Frontal cortex (tissue), 4 donors: ENCODE measurements around the gene APLP2. TPM values are rescaled to one million over a fixed set of nuclear protein-coding genes. Genes with fewer than 3 reads are reported as not detected.
"Not testable (repeated sequence)": the region's sequence is repeated elsewhere in the genome, so short reads cannot be mapped to it uniquely, and the experiment has no call there.

Experiments
- DNase-seq, 2 donors: peaks; one replicate each; pipeline ENCODE4 v3.0.0; 2012; ENCODE audit warnings: low spot score in 2 of 2
- FAIRE-seq: peaks from 2 replicates; lab custom pipeline; 2012; peaks lifted over from hg19 to GRCh38; lab: Jason Lieb, UNC
- total RNA-seq: library from RNA; depleted of rRNA; stranded (reverse); fragments of >200 nt; gene quantifications from one replicate; pipeline ENCODE4 v1.2.3, GENCODE V29; 2014
- donor health status: control.
- donor health status: control.
- donor health status: control.

Gene APLP2
- total RNA-seq = 241 TPM

DNA sequence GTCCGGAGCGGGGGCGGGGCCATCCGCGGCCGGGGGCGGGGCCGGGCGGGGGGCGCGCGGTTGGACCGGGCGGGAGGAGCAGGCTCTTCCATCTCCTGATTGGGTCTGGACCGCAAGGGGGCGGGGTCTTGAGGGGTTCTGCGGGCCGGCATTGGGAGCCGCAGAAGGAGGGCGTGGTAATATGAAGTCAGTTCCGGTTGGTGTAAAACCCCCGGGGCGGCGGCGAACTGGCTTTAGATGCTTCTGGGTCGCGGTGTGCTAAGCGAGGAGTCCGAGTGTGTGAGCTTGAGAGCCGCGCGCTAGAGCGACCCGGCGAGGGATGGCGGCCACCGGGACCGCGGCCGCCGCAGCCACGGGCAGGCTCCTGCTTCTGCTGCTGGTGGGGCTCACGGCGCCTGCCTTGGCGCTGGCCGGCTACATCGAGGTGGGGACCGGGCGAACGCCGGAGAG is at the start of gene APLP2:
Gene APLP2 (plus strand): TSS at position 236 of the 450 bp plus-strand sequence. CDS start 84 bp downstream, at position 320.
- peak; percentile 97 to 99 for DNase-seq
- no peak for FAIRE-seq

DNA sequence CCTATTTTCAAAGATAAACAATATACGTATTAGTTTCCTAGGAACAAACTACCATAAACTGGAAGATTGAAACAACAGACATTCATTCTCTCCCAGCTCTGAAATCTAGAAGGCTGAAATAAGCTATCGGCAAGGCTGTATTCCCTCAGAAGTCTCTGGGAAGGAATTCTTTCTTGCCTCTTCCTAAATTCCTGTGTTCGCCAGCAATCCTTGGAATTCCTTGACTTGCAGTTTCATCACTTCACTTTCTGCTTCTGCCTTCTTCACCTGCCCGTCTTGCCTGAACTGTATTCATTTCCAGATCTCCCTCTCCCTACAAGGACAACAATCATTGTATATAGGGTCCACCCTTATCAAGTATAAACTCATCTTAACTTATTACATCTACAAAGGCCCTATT is 49.4 kb upstream of the APLP2 start:
- FAIRE-seq (no peak), DNase-seq (no peak)

DNA sequence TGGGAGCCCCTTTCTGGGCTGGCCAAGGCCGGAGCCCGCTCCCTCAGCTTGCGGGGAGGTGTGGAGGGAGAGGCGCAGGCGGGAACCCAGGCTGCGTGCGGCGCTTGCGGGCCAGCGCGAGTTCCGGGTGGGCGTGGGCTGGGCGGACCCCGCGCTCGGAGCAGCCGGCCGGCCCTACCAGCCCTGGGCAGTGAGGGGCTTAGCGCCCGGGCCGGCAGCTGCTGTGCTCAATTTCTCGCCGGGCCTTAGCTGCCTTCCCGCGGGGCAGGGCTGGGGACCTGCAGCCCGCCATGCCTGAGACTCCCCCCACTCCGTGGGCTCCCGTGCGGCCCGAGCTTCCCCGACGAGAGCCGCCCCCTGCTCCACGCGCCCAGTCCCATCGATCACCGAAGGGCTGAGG is 48.1 kb upstream of the APLP2 start:
- FAIRE-seq, DNase-seq: not testable (repeated sequence)

DNA sequence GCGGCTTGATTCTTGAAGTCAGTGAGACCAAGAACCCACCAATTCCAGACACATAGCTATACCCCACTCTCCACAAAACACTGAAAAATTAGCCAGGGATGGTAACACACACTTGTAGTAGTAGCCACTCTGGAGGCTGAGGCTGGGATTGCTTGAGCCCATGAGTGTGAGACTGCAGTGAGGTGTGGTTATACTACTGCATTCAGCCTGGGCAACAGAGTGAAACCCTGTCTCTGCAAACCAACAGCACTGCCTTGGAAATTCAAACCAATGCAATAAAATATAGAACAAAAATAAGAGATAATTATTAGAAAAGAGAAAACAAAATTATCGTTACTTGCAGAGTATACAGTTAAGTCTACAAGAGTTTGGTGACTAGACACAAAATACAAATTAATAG is 46.9 kb upstream of the APLP2 start:
- FAIRE-seq (no peak), DNase-seq (no peak)

DNA sequence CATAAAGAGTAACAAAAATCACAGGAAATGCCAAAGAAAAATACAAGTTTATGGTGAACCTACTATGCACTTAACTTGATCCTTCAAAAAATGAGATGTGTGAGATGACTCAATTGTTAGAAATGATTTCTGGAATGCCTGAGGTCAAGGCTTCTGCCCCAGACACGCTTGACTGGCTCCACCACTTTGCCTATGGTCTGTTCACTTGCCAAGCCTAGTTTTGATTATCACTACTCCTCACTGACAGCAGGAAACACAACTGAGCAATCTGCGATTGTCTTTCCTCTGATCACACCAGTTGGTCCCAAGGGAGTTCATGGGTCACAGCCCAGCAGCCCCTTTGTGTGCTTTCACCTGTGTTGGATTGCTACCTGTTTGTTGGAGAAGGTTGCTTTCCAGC is 46.5 kb upstream of the APLP2 start:
- FAIRE-seq (no peak), DNase-seq (no peak)

DNA sequence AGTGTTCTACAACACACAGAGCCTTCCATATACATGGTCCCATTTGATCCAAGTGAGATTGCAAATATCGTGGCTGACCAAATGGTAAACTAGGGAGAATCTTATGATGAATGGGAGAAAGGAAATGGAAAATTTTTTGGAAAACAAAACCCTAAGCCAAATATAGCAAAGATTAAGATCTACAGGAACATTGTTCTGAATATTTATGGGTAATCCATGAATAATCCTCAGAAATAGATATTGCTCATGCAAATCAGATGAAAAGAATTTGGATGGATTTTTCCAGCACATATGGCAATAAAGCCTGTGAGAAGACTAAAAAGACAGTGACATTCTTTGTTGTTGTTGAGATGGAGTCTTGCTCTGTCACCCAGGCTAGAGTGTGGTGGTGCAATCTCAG is 45.3 kb upstream of the APLP2 start:
- DNase-seq (no peak), FAIRE-seq (no peak)

DNA sequence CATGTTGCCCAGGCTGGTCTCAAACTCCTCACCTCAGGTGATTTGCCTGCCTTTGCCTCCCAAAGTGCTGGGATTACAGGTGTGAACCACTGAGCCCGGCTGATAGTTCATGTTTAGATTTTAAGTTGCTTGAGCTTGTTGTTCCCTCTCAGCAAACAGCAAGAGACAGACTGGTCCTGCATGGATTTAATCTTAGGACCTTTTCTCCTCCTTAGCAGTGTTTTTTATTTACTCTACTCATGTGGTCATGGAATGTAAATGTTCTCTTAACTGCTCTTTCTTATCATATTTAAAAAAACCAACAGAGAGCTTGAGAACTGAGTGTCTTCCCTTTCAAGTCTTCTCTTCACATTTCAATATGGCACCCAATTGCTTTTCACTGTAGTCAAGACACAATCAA is 44.3 kb upstream of the APLP2 start:
- no peak for DNase-seq
- FAIRE-seq = no peak

DNA sequence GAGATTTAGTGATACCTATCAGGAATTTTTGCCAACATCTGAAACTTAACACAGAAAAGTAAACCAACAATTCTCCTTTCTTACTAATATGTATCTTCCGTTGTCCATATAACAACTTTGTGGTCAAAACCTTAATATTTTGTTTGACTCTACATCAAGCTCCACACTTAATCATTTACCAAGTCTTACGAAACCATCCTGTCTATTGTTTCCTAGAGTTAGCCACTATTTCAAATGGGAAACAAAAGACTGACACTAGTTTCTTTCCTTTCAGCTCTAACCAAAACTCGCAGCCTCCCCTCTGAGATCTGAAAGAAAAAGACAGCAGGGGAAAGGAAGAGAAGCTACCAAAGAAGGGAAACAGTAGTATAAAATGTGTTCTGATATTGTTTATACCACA is 40.6 kb upstream of the APLP2 start:
- no peak for FAIRE-seq
- DNase-seq = no peak

DNA sequence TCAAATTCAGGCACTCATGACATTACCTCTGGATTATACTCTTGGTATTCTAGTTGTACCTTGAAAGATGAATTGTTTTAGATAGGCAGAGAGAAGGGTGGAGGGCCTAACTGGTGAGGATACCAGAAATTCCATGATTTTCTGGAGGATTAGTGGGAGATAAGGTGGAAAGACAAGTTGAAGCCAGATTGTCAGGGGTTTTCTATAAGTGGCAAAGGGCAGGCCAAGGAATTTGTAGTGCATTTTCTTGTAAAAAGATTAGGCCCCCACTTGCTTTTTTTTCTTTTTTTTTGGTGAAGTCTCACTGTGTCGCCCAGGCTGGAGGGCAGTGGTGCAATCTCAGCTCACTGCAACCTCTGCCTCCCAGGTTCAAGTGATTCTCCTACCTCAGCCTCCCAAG is 38.6 kb upstream of the APLP2 start:
- FAIRE-seq = no peak
- no peak for DNase-seq

DNA sequence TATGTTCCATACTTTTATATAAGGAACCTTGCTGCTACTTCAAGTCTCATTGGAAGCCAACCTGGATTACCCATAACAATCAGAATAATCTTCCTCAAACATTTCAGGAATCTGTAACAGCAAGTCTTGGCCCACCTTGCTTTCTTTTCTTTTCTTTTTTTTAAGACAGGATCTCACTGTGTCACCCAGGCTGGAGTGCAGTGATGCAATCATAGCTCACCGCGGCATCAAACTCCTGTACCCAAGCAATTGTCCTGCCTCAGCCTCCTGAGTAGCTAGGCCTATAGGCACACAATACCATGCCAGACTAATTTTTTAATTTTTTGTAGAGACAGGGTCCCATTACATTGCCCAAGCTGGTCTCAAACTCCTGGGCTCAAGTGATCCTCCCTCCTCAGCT is 37.7 kb upstream of the APLP2 start:
- FAIRE-seq (no peak), DNase-seq (no peak)

DNA sequence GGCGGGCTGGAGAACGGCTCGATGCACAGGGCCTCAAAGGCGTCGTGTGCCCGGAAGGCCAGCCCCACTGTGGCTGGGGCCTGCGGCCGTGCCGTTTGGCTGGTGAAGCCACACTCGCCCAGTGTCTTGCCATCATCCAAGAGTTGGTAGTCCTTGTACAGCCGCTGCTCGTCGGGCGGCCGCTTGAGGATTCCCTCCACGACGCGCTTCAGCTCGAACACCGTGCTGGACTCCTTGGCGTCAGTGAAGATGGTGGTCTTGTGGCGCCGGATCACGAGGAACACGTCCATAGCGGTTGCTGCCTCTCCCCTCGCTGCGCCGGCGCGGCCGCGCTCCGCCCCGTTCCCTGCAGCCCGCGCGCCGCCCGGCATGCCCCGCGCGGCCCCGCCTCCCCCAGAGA is 36.8 kb upstream of the APLP2 start:
- FAIRE-seq (no peak), DNase-seq (no peak)

DNA sequence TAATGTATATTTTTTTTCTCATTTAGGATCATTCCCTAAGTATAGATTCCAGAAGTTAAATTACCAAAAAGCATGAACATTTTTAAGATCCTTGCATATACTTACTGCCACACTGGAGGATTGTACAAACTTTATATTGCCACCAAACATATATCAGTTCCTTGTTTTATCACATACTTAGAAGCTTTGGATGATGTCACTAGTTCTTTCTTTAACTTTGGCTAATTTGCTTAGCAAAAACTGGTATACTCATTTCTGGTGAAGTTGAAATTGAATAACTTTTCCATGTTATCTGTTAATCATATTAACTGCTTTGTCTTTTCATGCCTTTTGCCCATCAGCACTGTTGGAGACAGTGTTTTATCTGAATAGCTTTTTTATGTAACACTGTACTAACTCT is 35.5 kb upstream of the APLP2 start:
- DNase-seq = no peak
- no peak for FAIRE-seq

DNA sequence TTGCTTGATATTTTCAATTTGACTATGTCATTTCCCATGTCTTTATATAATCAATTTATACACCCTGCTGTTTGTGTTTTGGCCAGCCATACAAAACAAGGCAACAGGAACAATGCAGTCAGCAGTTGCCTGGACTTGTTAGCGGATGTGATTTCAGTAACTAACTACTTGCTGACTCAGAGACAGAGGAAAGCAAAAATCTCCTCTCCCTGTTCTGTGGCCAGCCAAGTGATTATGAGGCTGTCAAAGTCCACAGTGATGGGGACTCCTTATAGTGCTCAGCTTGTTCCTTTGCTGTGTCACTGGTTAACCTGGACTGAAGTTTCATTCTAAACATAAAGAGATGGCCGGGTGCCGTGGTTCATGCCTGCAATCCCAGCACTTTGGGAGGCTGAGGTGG is 32.6 kb upstream of the APLP2 start:
- no peak for FAIRE-seq
- no peak for DNase-seq

DNA sequence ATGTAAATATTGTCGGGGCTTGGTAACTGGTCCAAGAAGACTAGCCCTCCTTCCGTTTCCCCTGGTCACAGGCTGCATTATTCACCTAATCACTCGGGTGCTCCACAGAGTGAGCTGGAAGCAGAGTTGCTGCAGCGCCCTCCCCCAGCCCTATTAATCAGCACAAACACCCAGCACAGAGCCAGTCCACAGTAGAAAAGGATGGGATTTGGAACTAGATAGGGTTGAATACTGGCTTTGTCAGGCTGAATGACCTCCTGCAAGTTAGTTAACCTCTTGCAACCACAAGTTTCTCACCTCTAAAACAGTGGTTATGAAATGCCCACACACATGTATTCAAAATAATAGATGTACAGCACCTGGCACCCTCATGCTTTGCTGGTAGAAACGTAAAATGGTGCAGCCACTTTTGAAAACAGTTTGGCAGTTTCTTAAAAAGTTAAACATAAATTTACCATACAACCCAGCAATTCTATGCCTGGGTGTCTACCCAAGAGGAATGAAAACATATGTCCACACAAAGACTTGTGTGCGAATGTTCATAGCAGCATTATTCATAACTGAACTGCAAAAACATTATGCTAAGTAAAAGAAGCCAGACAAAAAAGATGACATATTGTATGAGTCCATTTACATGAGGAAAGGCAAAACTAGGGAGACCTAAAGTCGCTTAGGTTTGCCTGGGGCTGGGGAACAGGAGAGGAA is 31.7 kb upstream of the APLP2 start:
- DNase-seq (no peak), FAIRE-seq (no peak)

DNA sequence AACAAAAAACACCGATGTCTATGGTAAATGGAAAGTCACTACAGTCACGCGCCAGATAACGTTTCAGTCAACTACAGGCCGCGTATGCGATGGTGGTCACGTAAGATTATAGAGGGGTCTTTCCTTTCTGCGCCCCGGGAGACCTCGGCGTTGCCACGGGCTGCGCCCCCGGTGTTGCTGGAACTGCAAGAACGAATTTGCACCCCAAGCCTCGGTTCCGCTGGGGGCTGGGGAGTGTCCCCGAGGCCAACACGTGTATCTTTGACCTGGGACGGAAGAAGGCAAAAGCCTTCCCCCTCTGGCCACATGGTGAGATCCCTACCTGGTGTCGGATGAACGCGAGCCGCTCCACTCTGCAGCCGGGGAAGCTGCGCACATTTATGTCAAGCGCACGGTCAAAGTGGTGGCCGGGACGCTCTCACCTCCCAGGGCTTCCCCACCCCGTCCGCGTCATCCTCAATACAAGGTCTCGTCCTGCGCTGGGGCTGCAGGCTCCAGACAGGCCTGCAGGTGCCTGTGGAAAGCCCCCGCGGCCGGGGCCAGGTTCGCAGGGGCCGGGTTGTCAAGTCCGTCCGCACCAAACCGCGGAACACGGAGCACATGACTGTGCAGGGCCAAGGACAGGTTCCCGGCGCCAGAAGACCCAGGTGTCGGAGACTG is 29.3 kb upstream of the APLP2 start:
- FAIRE-seq (no peak), DNase-seq (no peak)

DNA sequence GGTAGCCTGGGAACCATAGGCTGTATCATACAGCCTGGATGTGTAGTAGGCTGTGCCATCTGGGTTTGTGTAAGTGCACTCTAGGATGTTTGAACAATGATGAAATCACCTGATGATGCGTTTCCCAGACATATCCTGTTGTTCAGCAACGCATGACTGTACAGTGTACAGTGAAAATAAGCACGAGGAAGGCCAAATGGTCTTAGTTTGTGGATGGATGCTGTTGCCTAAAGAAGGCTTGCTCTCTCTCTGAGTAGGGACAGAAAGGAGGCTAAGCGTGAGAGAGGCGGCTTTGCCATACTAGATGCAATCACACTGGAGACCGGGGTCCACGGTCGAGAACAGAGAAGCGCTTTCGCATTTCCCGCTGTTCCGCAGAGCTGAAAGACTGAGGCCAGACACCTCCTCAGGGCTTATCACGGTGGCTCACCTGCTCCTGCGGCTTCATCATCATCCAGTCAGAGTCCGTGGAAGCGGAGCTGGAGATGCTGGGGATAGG is 27.6 kb upstream of the APLP2 start:
- FAIRE-seq = no peak
- no peak for DNase-seq

DNA sequence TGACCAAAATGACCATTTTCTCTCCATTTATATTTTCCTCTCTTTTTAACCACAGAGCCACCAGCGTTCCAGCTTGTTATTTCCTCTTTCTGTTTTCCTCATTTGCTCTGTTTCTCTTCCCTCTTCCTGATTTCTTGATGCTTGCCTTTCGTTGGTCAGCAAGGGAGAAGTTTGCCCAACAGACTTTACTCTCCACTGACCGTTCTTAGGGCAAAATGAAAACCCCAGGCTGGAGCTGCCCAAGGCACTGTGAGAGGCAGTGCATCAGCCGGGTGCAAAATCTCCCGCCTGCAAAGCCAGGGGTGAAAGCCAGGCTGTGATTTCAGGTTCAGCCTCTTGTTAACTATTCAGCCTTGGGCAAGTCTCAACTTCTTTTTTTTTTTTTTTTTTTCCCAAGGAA is 26.1 kb upstream of the APLP2 start:
- DNase-seq = peak in 1 of 2 donors; percentile 51
- FAIRE-seq = no peak

DNA sequence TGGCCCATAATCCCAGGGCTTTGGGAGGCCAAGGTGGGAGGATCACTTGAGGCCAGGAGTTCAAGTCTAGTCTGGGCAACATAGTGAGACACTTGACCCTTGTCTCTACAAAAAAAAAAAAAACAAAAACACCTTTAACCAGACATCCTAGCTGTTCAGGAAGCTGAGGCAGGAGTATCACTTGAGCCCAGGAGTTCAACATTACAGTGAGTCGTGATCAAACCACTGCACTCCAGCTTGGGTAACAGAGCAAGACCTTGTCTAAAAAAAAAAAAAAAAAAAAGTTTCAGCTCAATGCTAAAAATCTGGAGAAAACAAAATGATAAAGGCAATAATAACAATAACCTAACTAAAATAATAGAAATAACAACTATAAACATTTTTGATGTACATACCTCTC is 22.6 kb upstream of the APLP2 start:
- no peak for FAIRE-seq
- no peak for DNase-seq

DNA sequence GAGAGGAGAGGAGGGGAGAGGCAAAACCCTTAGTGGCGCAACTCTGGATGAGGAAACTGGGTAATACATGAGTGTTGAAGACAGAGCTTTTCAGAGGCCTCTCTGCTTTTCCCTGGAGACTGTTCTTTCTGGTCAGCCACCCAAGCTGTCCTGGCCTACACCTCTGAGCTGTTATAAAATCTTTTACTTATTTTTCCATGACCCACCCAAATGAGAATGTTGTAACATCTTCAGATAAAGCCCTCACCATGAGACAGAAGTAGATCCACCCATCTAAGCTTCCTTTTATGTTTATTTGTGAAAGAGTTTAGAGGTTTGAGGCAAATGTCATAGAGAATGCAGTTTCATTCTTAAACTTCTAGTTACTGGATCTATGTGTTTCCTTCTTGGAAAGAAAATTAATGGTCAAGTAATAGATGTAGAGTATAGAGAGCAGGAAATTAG is 20.3 kb upstream of the APLP2 start:
- FAIRE-seq (no peak), DNase-seq (no peak)

DNA sequence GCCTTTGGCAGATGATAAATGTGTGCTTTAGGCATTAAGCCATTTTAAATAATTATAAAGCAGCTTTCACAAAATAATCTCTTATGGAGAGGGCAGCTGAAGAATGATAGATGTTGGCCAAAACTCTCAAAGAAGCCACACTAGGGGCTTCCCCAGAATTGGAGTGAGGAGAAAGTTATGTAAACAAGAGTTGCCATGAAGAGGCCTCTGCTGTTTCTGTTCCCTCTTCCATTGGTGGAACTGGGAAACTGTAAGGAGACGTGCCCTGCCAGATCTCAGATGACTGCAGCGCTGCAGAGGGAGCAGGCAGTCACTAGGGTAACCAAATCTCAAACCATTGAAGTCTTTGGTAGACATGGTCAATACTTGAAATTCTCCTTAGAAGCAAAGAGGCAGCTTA is 19.4 kb upstream of the APLP2 start:
- DNase-seq (no peak), FAIRE-seq (no peak)

DNA sequence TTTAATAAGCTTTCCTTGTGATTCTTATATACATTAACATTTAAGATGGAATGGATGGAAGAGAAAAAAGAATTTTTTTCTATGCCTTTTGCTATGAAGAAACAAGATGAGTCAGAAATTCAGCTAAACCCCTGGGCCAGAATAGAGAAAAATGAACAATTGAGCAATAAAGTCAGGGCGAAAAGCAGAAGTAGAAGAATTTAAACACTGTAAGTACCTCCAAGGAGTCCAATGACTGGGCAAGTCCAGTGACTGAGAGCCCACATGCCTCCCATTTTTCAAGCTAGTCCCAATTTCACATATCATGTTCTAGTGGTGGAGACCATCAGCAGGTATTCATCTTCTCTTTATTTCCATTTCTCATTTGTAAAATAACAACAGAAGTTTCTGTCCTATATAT is 18.6 kb upstream of the APLP2 start:
- no peak for DNase-seq
- no peak for FAIRE-seq

DNA sequence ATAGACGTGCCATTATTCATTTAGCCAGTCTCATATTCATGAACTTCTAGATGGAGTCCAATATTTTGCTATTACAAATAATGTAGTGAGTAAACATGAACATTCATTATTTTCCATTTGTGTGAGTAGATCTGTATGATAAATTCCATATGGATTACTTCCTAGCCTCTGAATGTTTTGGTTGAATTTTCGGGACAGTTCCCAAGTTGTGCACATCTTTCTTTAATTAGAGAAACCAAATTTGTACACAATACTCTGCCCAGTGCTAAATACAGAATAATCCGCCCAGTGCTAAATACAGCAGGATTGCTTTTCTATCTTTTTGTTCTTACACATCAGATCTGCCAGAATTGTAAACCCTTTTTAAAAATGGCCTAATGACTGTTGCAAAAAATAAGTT is 17.1 kb upstream of the APLP2 start:
- no peak for DNase-seq
- FAIRE-seq = no peak
